ENCODE measurements around the gene NID1.
"Not testable (repeated sequence)": the region's sequence is repeated elsewhere in the genome, so short reads cannot be mapped to it uniquely, and the experiment has no call there.

NID1 gene

DNA sequence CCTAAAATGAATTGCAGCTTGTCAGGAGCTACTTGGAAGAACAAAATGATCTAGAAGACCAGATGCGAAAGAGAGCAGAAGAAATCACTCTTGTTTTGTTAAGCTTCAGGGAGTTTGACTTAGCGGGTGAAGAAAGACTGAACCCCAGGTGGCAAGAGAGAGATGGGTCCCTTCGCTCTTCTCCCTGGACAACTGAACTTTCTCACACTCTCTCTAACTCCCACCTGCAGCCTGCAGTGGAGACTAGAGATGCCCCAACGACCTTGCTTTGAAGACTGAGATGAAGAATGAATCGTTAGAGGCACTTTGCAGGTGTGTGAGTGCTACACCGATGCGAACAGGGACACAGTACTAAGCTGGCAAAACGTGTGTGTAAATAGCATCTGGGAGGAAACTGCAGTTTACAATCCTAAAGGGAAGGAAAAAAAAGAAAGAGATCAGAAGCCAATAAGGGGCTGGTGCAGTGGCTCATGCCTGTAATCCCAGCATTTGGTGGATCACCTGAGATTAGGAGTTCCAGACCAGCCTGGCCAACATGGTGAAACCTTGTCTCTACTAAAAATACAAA lies 133.6 kb downstream of the NID1 start:
- no peak for DNase-seq

DNA sequence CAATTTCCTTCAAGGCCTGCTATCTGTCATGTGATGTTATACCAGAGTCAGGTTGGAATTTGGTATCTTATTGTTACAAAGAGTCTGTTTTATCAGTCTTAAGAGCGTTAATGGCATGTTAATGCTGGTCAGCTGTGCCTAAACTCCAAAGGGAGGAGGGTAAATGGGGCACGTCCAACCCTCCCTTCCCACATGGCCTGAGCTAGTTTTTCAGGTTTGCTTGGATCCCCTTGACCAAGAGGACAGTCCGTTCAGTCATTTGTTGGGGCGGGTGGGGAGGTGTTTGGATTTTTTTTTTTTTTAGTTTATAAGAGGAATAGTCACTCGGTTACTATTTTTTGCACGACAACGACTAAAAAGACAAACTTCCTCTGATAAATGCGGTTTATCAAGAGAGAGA lies 134.3 kb downstream of the NID1 start:
- DNase-seq: no peak

DNA sequence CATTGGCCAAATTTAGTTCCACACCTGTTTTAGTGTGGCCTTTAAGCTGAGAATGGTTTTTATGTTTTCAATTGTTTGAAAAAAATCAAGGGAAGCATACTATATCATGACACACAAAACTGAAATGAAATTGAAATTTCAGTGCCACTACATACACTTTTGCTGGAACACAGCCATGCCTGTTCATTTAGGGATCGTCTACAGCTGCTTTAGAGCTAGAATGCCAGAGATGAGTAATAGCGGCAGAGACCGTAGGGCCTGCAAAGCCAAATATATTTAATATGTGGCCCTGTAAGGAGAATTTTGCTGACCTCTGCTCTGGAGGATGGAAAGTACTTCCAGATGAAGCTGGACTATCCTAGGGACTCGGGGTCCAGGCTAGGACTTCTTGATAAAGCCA lies 135.7 kb downstream of the NID1 start:
- no peak for DNase-seq

DNA sequence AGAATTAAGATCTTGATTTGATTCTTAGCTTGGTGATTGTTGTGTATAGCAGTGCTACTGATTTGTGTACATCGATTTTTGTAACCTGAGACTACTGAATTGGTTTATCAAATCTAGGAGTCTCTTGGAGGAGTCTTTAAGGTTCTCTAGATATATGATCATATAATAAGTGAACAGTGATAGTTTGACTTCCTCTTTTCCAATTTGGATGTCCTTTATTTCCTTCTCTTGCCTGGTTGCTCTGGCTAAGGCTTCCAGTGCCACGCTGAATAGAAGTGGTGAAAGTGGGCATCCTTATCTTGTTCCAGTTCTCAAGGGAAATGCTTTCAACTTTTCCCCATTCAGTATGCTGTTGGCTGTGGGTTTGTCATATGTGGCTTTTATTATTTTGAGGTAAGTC lies 136.7 kb downstream of the NID1 start:
- no peak for DNase-seq

DNA sequence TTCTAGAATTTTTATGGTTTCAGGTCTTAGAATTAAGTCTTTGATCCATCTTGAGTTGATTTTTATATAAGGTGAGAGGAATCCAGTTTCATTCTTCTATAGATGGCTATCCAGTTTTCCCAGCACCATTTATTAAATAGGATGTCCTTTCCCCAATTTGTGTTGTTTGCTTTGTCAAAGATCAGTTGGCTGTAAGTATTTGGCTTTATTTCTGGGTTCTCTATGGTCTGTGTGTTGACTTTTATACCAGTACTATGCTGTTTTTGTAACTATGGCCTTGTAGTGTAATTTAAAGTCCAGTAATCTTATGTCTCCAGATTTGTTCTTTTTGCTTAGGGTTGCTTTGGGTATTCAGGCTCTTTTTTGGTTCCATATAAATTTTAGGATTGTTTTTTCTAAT lies 137.3 kb downstream of the NID1 start:
- not testable (repeated sequence) for DNase-seq

Measured in NCI-H2107 (cell line).